ENCODE measurements around the gene SUDS3. TPM values are rescaled to one million over a fixed set of nuclear protein-coding genes. Genes with fewer than 3 reads are reported as not detected.

Gene SUDS3
- total RNA-seq, 1 donor from 2014 or later = 23.4 TPM

GRCh38 chr12:118330421-118331018 is 45.8 kb upstream of the SUDS3 start:
- no peaks in the 10 kb centered on the region for H3K9me3 Mint-ChIP-seq (ENCODE audit: low read depth)
- no peaks in the 10 kb centered on the region for H3K27me3 Mint-ChIP-seq (ENCODE audit: low read depth)
- H3K27ac Mint-ChIP-seq (ENCODE audit: unreplicated experiment) = peak overlapping the region; percentile 97
- DNase-seq (ENCODE audit: low spot score) = no peak
- TF ChIP-seq CTCF (IDR thresholded peaks at IDR 0.05) = no peak
- H3K4me3 Mint-ChIP-seq (ENCODE audit: unreplicated experiment) = peak overlapping the region; percentile 46
- H3K4me1 Mint-ChIP-seq (ENCODE audit: low read depth) = peaks cover 43% of the 10 kb centered on the region
- H3K36me3 Mint-ChIP-seq (ENCODE audit: low read depth) = no peaks in the 10 kb centered on the region

GRCh38 chr12:118332511-118332910 is 43.8 kb upstream of the SUDS3 start:
- Mint-ChIP-seq H3K9me3 (ENCODE audit: low read depth) (no peaks in the 10 kb centered on the region), H3K27me3 (ENCODE audit: low read depth) (no peaks in the 10 kb centered on the region), H3K27ac (ENCODE audit: unreplicated experiment) (no peak overlapping the region), H3K4me1 (ENCODE audit: low read depth) (peaks cover 46% of the 10 kb centered on the region), H3K36me3 (ENCODE audit: low read depth) (no peaks in the 10 kb centered on the region), H3K4me3 (ENCODE audit: unreplicated experiment) (no peak overlapping the region)
- no peak for TF ChIP-seq CTCF (IDR thresholded peaks at IDR 0.05)
- no peak for DNase-seq (ENCODE audit: low spot score)

- H3K4me3 Mint-ChIP-seq (ENCODE audit: unreplicated experiment) = no peak overlapping the region
- peaks cover 39% of the 10 kb centered on the region for H3K4me1 Mint-ChIP-seq (ENCODE audit: low read depth)
- H3K27ac Mint-ChIP-seq (ENCODE audit: unreplicated experiment) = no peak overlapping the region
- no peaks in the 10 kb centered on the region for H3K9me3 Mint-ChIP-seq (ENCODE audit: low read depth)
- no peak for TF ChIP-seq CTCF (IDR thresholded peaks at IDR 0.05)
- H3K36me3 Mint-ChIP-seq (ENCODE audit: low read depth) = no peaks in the 10 kb centered on the region
- no peaks in the 10 kb centered on the region for H3K27me3 Mint-ChIP-seq (ENCODE audit: low read depth)
- DNase-seq (ENCODE audit: low spot score) = no peak
Observed at GRCh38 chr12:118334241-118334640, 42.1 kb upstream of the SUDS3 start.

- H3K36me3 Mint-ChIP-seq (ENCODE audit: low read depth) = no peaks in the 10 kb centered on the region
- peaks cover 33% of the 10 kb centered on the region for H3K4me1 Mint-ChIP-seq (ENCODE audit: low read depth)
- no peak overlapping the region for H3K27ac Mint-ChIP-seq (ENCODE audit: unreplicated experiment)
- H3K4me3 Mint-ChIP-seq (ENCODE audit: unreplicated experiment) = no peak overlapping the region
- no peak for TF ChIP-seq CTCF (IDR thresholded peaks at IDR 0.05)
- H3K27me3 Mint-ChIP-seq (ENCODE audit: low read depth) = no peaks in the 10 kb centered on the region
- no peaks in the 10 kb centered on the region for H3K9me3 Mint-ChIP-seq (ENCODE audit: low read depth)
- no peak for DNase-seq (ENCODE audit: low spot score)
Observed at GRCh38 chr12:118334939-118335567, 41.3 kb upstream of the SUDS3 start.

- H3K4me3 Mint-ChIP-seq (ENCODE audit: unreplicated experiment) = no peak overlapping the region
- peaks cover 23% of the 10 kb centered on the region for H3K4me1 Mint-ChIP-seq (ENCODE audit: low read depth)
- TF ChIP-seq CTCF (IDR thresholded peaks at IDR 0.05) = no peak
- H3K27me3 Mint-ChIP-seq (ENCODE audit: low read depth) = no peaks in the 10 kb centered on the region
- no peak for DNase-seq (ENCODE audit: low spot score)
- no peaks in the 10 kb centered on the region for H3K36me3 Mint-ChIP-seq (ENCODE audit: low read depth)
- H3K27ac Mint-ChIP-seq (ENCODE audit: unreplicated experiment) = no peak overlapping the region
- no peaks in the 10 kb centered on the region for H3K9me3 Mint-ChIP-seq (ENCODE audit: low read depth)
Observed at GRCh38 chr12:118336123-118336522, 40.2 kb upstream of the SUDS3 start.

All from chondrocyte (in vitro differentiated cells).